ENCODE results near the gene NACC1. TPM values are rescaled to one million over a fixed set of nuclear protein-coding genes. Genes with fewer than 3 reads are reported as not detected.
"Not testable (repeated sequence)": the region's sequence is repeated elsewhere in the genome, so short reads cannot be mapped to it uniquely, and the experiment has no call there.

The NACC1 gene
- total RNA-seq, 1 experiment from 2014 or later: 126 TPM

- DNase-seq (ENCODE audit: low read depth): no peak
Observed at GRCh38 chr19:13146763-13147563, 28.9 kb downstream of the NACC1 start.

GRCh38 chr19:13149173-13149627 is 31.1 kb downstream of the NACC1 start:
- DNase-seq (ENCODE audit: low read depth): not testable (repeated sequence)

GRCh38 chr19:13149628-13150186 is 31.6 kb downstream of the NACC1 start:
- peak; percentile 60 for DNase-seq (ENCODE audit: low read depth)

- peak; percentile 97 for DNase-seq (ENCODE audit: low read depth)
Observed at GRCh38 chr19:13150187-13150930, 32.3 kb downstream of the NACC1 start, which contains the start of the genes IER2 and STX10. TSS of gene IER2 (plus strand) at chr19:13150411. CDS start at chr19:13153187, 2,776 bp downstream. TSS of gene STX10 (minus strand) at chr19:13150375. CDS start at chr19:13150173, 202 bp downstream.

GRCh38 chr19:13150931-13151604 is 33.0 kb downstream of the NACC1 start:
- DNase-seq (ENCODE audit: low read depth): no peak

- peak; percentile 97 for DNase-seq (ENCODE audit: low read depth)
Observed at GRCh38 chr19:13151605-13152355, 33.7 kb downstream of the NACC1 start.

GRCh38 chr19:13152356-13152973 is 34.4 kb downstream of the NACC1 start:
- DNase-seq (ENCODE audit: low read depth): no peak

GRCh38 chr19:13152974-13153568 is 35.0 kb downstream of the NACC1 start:
- DNase-seq (ENCODE audit: low read depth): peak; percentile 95

- DNase-seq (ENCODE audit: low read depth): peak; percentile 49
Observed at GRCh38 chr19:13153569-13154240, 35.6 kb downstream of the NACC1 start.

GRCh38 chr19:13154241-13154778 is 36.2 kb downstream of the NACC1 start:
- DNase-seq (ENCODE audit: low read depth): peak; percentile 84

GRCh38 chr19:13154911-13155471 is 36.9 kb downstream of the NACC1 start:
- DNase-seq (ENCODE audit: low read depth): no peak

GRCh38 chr19:13155472-13156359 is 37.7 kb downstream of the NACC1 start:
- DNase-seq (ENCODE audit: low read depth): peak; percentile 75

GRCh38 chr19:13159713-13160112 is 41.6 kb downstream of the NACC1 start:
- DNase-seq (ENCODE audit: low read depth): no peak

GRCh38 chr19:13160557-13160956 is 42.5 kb downstream of the NACC1 start:
- DNase-seq (ENCODE audit: low read depth): peak; percentile 79

GRCh38 chr19:13162724-13163608 is 44.9 kb downstream of the NACC1 start:
- peak; percentile 99 for DNase-seq (ENCODE audit: low read depth)

GRCh38 chr19:13163609-13164342 is 45.7 kb downstream of the NACC1 start:
- DNase-seq (ENCODE audit: low read depth): peak; percentile 97

Data from M059J (cell line).